ENCODE measurements around the gene PCGF5. TPM values are rescaled to one million over a fixed set of nuclear protein-coding genes. Genes with fewer than 3 reads are reported as not detected.

PCGF5 gene
- total RNA-seq, 4 donors from 2014 or later = 29.8 to 60.3 (median 31.4) TPM

GRCh38 chr10:91220954-91221675 lies 652 bp downstream of the PCGF5 start:
- no peak for TF ChIP-seq CTCF (IDR thresholded peaks at IDR 0.05)
- TF ChIP-seq POLR2AphosphoS5 (IDR thresholded peaks at IDR 0.05) = no peak
- no peak for TF ChIP-seq EP300 (IDR thresholded peaks at IDR 0.05)
- TF ChIP-seq POLR2A (IDR thresholded peaks at IDR 0.05) = no peak
- no peaks in the 10 kb centered on the region for H3K27me3 ChIP-seq
- H3K36me3 ChIP-seq = no peaks in the 10 kb centered on the region
- peaks cover 36% of the 10 kb centered on the region for H3K4me1 ChIP-seq
- peak overlapping the region; percentile 92 for H3K27ac ChIP-seq
- peak overlapping the region; percentile 90 for H3K4me3 ChIP-seq
- no peaks in the 10 kb centered on the region for H3K9me3 ChIP-seq
- DNase-seq (ENCODE audit: low spot score in 2 of 2) = peak; percentile 64 to 80
- 2% methylated on average over 30 of the region's 40 CpGs for WGBS

GRCh38 chr10:91226093-91226492 lies 5.6 kb downstream of the PCGF5 start:
- TF ChIP-seq POLR2AphosphoS5 (IDR thresholded peaks at IDR 0.05) (no peak), EP300 (IDR thresholded peaks at IDR 0.05) (no peak), POLR2A (IDR thresholded peaks at IDR 0.05) (no peak), CTCF (IDR thresholded peaks at IDR 0.05) (no peak)
- Histone ChIP-seq H3K27me3 (no peaks in the 10 kb centered on the region), H3K27ac (no peak overlapping the region), H3K9me3 (no peaks in the 10 kb centered on the region), H3K4me1 (peaks cover 27% of the 10 kb centered on the region), H3K4me3 (no peak overlapping the region), H3K36me3 (no peaks in the 10 kb centered on the region)
- 84% methylated on average over 3 of the region's 3 CpGs for WGBS
- no peak for DNase-seq (ENCODE audit: low spot score in 2 of 2)

- no peaks in the 10 kb centered on the region for H3K36me3 ChIP-seq
- 86% methylated on average over 1 of the region's 1 CpG for WGBS
- TF ChIP-seq POLR2A (IDR thresholded peaks at IDR 0.05) = no peak
- TF ChIP-seq EP300 (IDR thresholded peaks at IDR 0.05) = no peak
- no peak for TF ChIP-seq POLR2AphosphoS5 (IDR thresholded peaks at IDR 0.05)
- TF ChIP-seq CTCF (IDR thresholded peaks at IDR 0.05) = no peak
- H3K27me3 ChIP-seq = no peaks in the 10 kb centered on the region
- no peaks in the 10 kb centered on the region for H3K9me3 ChIP-seq
- H3K4me3 ChIP-seq = no peak overlapping the region
- no peak overlapping the region for H3K27ac ChIP-seq
- H3K4me1 ChIP-seq = peaks cover 12% of the 10 kb centered on the region
- DNase-seq (ENCODE audit: low spot score in 2 of 2) = no peak
Measured at GRCh38 chr10:91227576-91227975, 7.1 kb downstream of the PCGF5 start.

- WGBS = 36% methylated on average over 1 of the region's 1 CpG
- Histone ChIP-seq H3K27me3 (no peaks in the 10 kb centered on the region), H3K4me1 (no peaks in the 10 kb centered on the region), H3K27ac (no peak overlapping the region), H3K9me3 (no peaks in the 10 kb centered on the region), H3K4me3 (no peak overlapping the region), H3K36me3 (no peaks in the 10 kb centered on the region)
- TF ChIP-seq EP300 (IDR thresholded peaks at IDR 0.05) (no peak), CTCF (IDR thresholded peaks at IDR 0.05) (no peak), POLR2A (IDR thresholded peaks at IDR 0.05) (no peak), POLR2AphosphoS5 (IDR thresholded peaks at IDR 0.05) (no peak)
- DNase-seq (ENCODE audit: low spot score in 2 of 2) = no peak
Measured at GRCh38 chr10:91229683-91230082, 9.2 kb downstream of the PCGF5 start.

GRCh38 chr10:91238191-91238590 lies 17.7 kb downstream of the PCGF5 start:
- no peak for TF ChIP-seq CTCF (IDR thresholded peaks at IDR 0.05)
- no peak for TF ChIP-seq POLR2A (IDR thresholded peaks at IDR 0.05)
- TF ChIP-seq POLR2AphosphoS5 (IDR thresholded peaks at IDR 0.05) = no peak
- no peak for TF ChIP-seq EP300 (IDR thresholded peaks at IDR 0.05)
- Histone ChIP-seq H3K27me3 (no peaks in the 10 kb centered on the region), H3K9me3 (no peaks in the 10 kb centered on the region), H3K36me3 (no peaks in the 10 kb centered on the region), H3K4me1 (no peaks in the 10 kb centered on the region), H3K27ac (no peak overlapping the region), H3K4me3 (no peak overlapping the region)
- 67% methylated on average over 1 of the region's 1 CpG for WGBS
- DNase-seq (ENCODE audit: low spot score in 2 of 2) = no peak
